AG04450 (cell line): ENCODE measurements around the gene DST. TPM values are rescaled to one million over a fixed set of nuclear protein-coding genes. Genes with fewer than 3 reads are reported as not detected.

Experiments used
- CTCF ChIA-PET: fragments of 300-600, 350-600 bp; formaldehyde crosslinking; extraction: SDS; loops from one replicate; lab custom pipeline; 2022; ENCODE audit warnings: antibody characterized with exemption, inconsistent platforms; lab: Charles Lee
- POLR2A ChIA-PET: fragments of 350-600 bp; formaldehyde crosslinking; extraction: SDS; loops from one replicate; lab custom pipeline; 2021; ENCODE audit warnings: antibody characterized with exemption, inconsistent platforms; lab: Yijun Ruan, JAX
- DNase-seq: peaks from one replicate; pipeline ENCODE4 v3.0.0-alpha.2; 2011; ENCODE audit warnings: low read depth, low spot score
- H3K27ac ChIP-seq: one replicate; pipeline ENCODE4 v1.5.1; 2012; ENCODE audit warnings: low read depth, low read length, control low read depth
- H3K27me3 ChIP-seq: one replicate; pipeline ENCODE4 v1.6.0; 2012; ENCODE audit warnings: low read length; ENCODE audit not compliant: control insufficient read depth, insufficient read depth
- H3K4me3 ChIP-seq: 2 replicates; pipeline ENCODE4 v1.5.1; 2011; ENCODE audit warnings: mild to moderate bottlenecking, low read depth, low read length, control low read depth
- H3K9me3 ChIP-seq: 2 replicates; pipeline ENCODE4 v1.5.1; 2012; ENCODE audit warnings: low read length; ENCODE audit not compliant: control insufficient read depth, insufficient read depth
- polyA plus RNA-seq: library from polyadenylated mRNA; depleted of rRNA; stranded (reverse); fragments of >200 nt; gene quantifications from 2 replicates; pipeline ENCODE4 v1.2.3, GENCODE V29; 2011
- TF ChIP-seq, protein P1 (sequence below): IDR thresholded peaks from 2 replicates; pipeline ENCODE4 v1.5.1; 2011; ENCODE audit warnings: low read depth, low read length, control low read depth, inconsistent platforms

Gene DST
- polyA plus RNA-seq, 1 experiment: 163 TPM

DNA sequence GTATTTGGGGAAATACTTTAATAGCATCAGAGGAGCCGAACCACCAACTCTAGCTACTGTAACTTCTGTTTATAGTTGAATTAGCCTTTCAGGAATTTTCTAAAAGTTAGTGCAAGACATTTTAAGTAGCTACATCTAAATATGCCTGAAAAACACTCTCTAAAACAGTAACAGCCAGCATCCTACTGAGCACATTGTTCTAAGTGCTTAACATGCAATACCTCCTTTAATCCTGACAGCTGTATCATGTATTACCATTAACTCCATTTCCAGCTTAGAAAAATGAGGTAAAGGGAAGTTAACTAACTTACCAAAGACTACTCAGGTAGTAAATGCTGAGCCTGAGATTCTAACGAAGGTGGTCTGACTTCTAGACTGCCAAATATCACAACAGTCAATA lies 120.7 kb downstream of the DST start:
- no peaks in the 10 kb centered on the region for H3K27me3 ChIP-seq
- no peaks in the 10 kb centered on the region for H3K9me3 ChIP-seq
- ChIA-PET CTCF (interaction anchor here (0.8 to 1.7 kb wide), 2 partner anchors 49 to 73 kb away, joined by 4 to 6 read pairs; no protein-coding TSS in a partner anchor), POLR2A (interaction anchor here (2.3 kb wide), 1 partner anchor 20 kb away, joined by 17 read pairs; no protein-coding TSS in a partner anchor)
- TF ChIP-seq, protein P1, sequence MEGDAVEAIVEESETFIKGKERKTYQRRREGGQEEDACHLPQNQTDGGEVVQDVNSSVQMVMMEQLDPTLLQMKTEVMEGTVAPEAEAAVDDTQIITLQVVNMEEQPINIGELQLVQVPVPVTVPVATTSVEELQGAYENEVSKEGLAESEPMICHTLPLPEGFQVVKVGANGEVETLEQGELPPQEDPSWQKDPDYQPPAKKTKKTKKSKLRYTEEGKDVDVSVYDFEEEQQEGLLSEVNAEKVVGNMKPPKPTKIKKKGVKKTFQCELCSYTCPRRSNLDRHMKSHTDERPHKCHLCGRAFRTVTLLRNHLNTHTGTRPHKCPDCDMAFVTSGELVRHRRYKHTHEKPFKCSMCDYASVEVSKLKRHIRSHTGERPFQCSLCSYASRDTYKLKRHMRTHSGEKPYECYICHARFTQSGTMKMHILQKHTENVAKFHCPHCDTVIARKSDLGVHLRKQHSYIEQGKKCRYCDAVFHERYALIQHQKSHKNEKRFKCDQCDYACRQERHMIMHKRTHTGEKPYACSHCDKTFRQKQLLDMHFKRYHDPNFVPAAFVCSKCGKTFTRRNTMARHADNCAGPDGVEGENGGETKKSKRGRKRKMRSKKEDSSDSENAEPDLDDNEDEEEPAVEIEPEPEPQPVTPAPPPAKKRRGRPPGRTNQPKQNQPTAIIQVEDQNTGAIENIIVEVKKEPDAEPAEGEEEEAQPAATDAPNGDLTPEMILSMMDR: no peak
- no peak overlapping the region for H3K4me3 ChIP-seq
- DNase-seq: no peak
- no peak overlapping the region for H3K27ac ChIP-seq

DNA sequence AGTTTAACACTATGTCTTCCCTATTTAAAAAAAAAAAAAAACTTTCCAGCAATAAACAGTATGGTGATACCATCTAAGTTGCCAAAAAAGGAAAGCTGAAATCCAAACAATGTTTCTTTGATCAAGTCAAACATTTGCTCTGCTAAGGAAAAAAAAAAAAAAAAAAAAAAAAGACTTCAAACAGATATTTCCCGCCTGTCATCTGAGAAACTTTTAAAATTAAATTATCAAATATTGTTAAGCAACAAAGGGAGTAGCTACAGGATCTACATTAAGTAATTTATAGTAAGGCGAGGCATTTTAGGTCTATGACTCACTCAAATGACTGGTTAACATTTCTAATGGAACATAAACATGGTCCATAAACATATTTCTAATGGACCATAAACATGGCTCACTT lies 121.2 kb downstream of the DST start:
- DNase-seq: no peak
- TF ChIP-seq, protein P1: no peak
- ChIA-PET CTCF (interaction anchor here (0.8 to 1.7 kb wide), 2 partner anchors 49 to 73 kb away, joined by 4 to 6 read pairs; no protein-coding TSS in a partner anchor), POLR2A (interaction anchor here (2.3 kb wide), 1 partner anchor 21 kb away, joined by 17 read pairs; no protein-coding TSS in a partner anchor)
- Histone ChIP-seq H3K27me3 (no peaks in the 10 kb centered on the region), H3K4me3 (no peak overlapping the region), H3K9me3 (no peaks in the 10 kb centered on the region), H3K27ac (no peak overlapping the region)

DNA sequence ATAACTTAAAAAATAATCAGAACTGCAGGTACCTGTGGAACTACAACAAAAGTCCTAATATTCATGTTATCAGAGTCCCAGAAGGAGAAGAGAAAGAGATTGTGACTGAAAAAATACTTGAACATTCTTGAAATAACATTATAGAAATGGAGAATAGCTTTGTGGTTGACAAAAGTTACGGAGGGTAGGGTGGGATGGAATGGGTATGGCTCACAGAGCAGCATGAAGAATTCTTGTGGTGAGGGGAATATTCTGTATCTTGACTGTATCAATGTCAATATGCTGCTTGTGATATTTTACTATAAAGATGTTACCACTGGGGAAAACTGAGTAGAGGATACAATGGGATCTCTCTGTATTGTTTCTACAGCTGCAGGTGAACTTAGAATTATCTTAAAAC lies 122.5 kb downstream of the DST start:
- no peak for DNase-seq
- Histone ChIP-seq H3K27ac (no peak overlapping the region), H3K4me3 (no peak overlapping the region), H3K27me3 (no peaks in the 10 kb centered on the region), H3K9me3 (no peaks in the 10 kb centered on the region)
- POLR2A ChIA-PET: interaction anchor here (2.3 kb wide), 1 partner anchor 22 kb away, joined by 17 read pairs; no protein-coding TSS in a partner anchor
- TF ChIP-seq, protein P1: no peak
- CTCF ChIA-PET: interaction anchor here (0.5 to 1.0 kb wide), 2 partner anchors 38 to 75 kb away, joined by 3 to 4 read pairs; no protein-coding TSS in a partner anchor

DNA sequence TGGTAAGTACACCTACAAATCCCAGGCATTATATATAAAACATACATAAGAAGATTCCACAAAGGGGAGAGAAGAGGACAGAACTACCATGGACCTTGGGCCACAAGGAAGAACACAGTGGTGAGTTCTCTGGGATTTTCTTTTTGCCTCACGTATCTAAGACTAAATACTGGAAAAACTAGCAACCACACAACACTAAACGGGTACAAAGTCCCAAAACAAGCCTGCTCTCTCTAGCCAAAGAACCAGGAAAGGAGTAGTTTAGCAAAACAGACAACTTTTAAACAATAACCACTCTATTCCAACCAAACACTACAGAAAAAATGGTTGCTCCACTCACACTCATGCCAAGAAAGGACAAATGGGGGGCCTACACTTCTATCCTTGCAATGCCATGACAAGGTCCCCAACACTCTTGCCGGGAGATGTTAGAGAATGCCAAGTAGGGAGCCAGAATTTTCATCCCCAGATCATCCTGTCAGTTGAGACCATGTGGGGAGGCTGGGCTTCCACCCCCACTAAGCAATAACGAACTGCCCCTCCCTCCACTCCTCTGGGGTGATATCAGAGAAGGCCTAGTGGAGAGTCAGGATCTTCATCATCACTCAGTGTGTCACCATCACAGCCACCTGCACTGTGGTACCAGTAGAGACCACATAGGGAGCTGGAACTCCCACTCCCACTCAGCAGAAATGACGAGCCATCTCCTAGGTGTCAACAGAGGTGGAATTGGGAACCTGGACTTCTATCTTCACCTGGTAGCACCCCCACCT lies 123.5 kb downstream of the DST start:
- DNase-seq: no peak
- Histone ChIP-seq H3K9me3 (no peaks in the 10 kb centered on the region), H3K27me3 (no peaks in the 10 kb centered on the region), H3K27ac (no peak overlapping the region), H3K4me3 (no peak overlapping the region)
- TF ChIP-seq, protein P1: no peak
- ChIA-PET POLR2A (no interaction called here), CTCF (interaction anchor here (1.0 kb wide), 1 partner anchor 76 kb away, joined by 4 read pairs; no protein-coding TSS in a partner anchor)
